Gastrocnemius medialis (tissue), 4 donors: Measurements from ENCODE around the gene GTF2H1.

Source experiments
- POLR2A ChIP-seq, 2 donors: fragments of 450-650 bp; IDR thresholded peaks; one replicate each; pipeline ENCODE4 v1.6.1; 2017; ENCODE audit warnings: antibody characterized with exemption in 2 of 2, mild to moderate bottlenecking in 2 of 2, moderate library complexity in 2 of 2
- TF ChIP-seq, protein P1 (sequence below), 5 experiments: fragments of 450-650 bp in 3 of 5; fragments of 200-600 bp in 2 of 5; sonication (generic) in 2 of 5; IDR thresholded peaks in 4 of 5; conservative IDR thresholded peaks in 1 of 5; 1 replicate in 4 of 5; 2 replicates in 1 of 5; pipeline ENCODE4 v1.5.1; 2016 to 2019; ENCODE audit warnings: antibody characterized with exemption in 5 of 5, mild to moderate bottlenecking in 3 of 5, moderate library complexity in 3 of 5

DNA sequence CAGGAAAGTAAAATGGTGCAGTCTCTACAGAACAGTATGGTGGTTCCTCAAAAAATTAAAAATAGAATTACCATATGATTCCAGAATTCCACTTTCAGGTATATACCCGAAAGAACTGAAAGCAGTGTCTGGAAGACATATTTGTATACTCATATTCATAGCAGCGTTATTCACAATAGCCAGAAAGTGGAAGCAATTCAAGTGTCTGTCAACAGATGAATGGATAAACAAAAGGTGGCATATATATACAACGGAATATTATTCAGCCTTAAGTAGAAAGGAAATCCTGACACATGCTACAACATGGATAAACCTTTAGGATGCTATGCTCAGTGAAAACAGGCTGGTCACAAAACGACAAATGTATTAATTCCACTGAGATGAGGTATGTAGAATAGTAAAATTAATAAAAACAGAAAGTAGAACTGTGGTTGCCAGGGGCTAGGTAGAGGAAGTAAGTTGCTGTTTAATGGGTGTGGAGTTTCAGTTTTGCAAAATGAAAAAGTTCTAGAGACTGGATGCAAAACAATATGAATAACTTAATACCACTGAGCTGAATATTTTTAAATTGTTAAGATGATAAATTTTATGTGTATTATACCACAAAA lies 41.8 kb upstream of the GTF2H1 start:
- TF ChIP-seq, protein P1, sequence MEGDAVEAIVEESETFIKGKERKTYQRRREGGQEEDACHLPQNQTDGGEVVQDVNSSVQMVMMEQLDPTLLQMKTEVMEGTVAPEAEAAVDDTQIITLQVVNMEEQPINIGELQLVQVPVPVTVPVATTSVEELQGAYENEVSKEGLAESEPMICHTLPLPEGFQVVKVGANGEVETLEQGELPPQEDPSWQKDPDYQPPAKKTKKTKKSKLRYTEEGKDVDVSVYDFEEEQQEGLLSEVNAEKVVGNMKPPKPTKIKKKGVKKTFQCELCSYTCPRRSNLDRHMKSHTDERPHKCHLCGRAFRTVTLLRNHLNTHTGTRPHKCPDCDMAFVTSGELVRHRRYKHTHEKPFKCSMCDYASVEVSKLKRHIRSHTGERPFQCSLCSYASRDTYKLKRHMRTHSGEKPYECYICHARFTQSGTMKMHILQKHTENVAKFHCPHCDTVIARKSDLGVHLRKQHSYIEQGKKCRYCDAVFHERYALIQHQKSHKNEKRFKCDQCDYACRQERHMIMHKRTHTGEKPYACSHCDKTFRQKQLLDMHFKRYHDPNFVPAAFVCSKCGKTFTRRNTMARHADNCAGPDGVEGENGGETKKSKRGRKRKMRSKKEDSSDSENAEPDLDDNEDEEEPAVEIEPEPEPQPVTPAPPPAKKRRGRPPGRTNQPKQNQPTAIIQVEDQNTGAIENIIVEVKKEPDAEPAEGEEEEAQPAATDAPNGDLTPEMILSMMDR (IDR thresholded peaks at IDR 0.05 in 4 of 5, conservative IDR thresholded peaks at IDR 0.05 in 1 of 5): no peak
- no peak for TF ChIP-seq POLR2A (IDR thresholded peaks at IDR 0.05)
